HT-29 (cell line): ENCODE results near the gene TAS2R30. TPM values are rescaled to one million over a fixed set of nuclear protein-coding genes. Genes with fewer than 3 reads are reported as not detected.
"Not testable (repeated sequence)": the region's sequence is repeated elsewhere in the genome, so short reads cannot be mapped to it uniquely, and the experiment has no call there.

Experiments
- DNase-seq: peaks from one replicate; pipeline ENCODE4 v3.0.0-alpha.2; 2015; ENCODE audit warnings: low spot score
- small RNA-seq: library from RNA; depleted of rRNA; stranded (forward); fragments of <200 nt; gene quantifications from one replicate; pipeline ENCODE3, GENCODE V24; 2014
- total RNA-seq: library from RNA; depleted of rRNA; stranded (reverse); fragments of >200 nt; shearing (Covaris generic); gene quantifications from 2 replicates; pipeline ENCODE4 v1.2.3, GENCODE V29; 2014; rRNA removed

Gene TAS2R30
- total RNA-seq, 1 experiment from 2014 or later, result 0.79 TPM

GRCh38 chr12:11130382-11130781, 4.1 kb downstream of the TAS2R30 start:
- DNase-seq, result no peak

GRCh38 chr12:11114130-11114529, 20.3 kb downstream of the TAS2R30 start:
- DNase-seq, result not testable (repeated sequence)

- not testable (repeated sequence) for DNase-seq
These were observed 23.2 kb downstream of the TAS2R30 start for GRCh38 chr12:11111213-11111612.

- no peak for DNase-seq
These were observed 25.6 kb downstream of the TAS2R30 start for GRCh38 chr12:11108862-11109261.

GRCh38 chr12:11107719-11108118, 26.7 kb downstream of the TAS2R30 start:
- no peak for DNase-seq

- DNase-seq, result no peak
These were observed 28.2 kb downstream of the TAS2R30 start for GRCh38 chr12:11106288-11106687.

GRCh38 chr12:11105546-11105945, 28.9 kb downstream of the TAS2R30 start:
- DNase-seq, result no peak

GRCh38 chr12:11094910-11095309, 39.5 kb downstream of the TAS2R30 start:
- not testable (repeated sequence) for DNase-seq

- no peak for DNase-seq
These were observed 42.3 kb downstream of the TAS2R30 start, which contains the start of gene TAS2R43 for GRCh38 chr12:11092128-11092527. Gene TAS2R43 (minus strand): TSS chr12:11092313. CDS start chr12:11092229, 84 bp downstream.

- no peak for DNase-seq
These were observed 45.2 kb downstream of the TAS2R30 start for GRCh38 chr12:11089246-11089645.

GRCh38 chr12:11085419-11085818, 49.0 kb downstream of the TAS2R30 start:
- no peak for DNase-seq

Small RNA genes within 50 kb of the gene (small RNA-seq; reads per million reads assigned to genes)
- not detected for gene AC018630.1

Other genes starting within 250 kb of the TAS2R30 start
- gene TAS2R13, start 225.1 kb downstream of the TAS2R30 start, total RNA-seq, result 0.16 and 0.46 TPM in 2 replicates
- gene PRH2, start 205.4 kb downstream of the TAS2R30 start, total RNA-seq, result not detected in 2 replicates
- 1.4 and 1.8 TPM in 2 replicates for gene TAS2R14, start 195.4 kb downstream of the TAS2R30 start, total RNA-seq
- gene TAS2R50, start 147.7 kb downstream of the TAS2R30 start, total RNA-seq, result 0.26 and 0.99 TPM in 2 replicates
- gene TAS2R20, start 136.3 kb downstream of the TAS2R30 start, total RNA-seq, result 0.79 and 0.86 TPM in 2 replicates
- 1.6 and 3.3 TPM in 2 replicates for gene TAS2R19, start 112.0 kb downstream of the TAS2R30 start, total RNA-seq
- 1.3 and 2.3 TPM in 2 replicates for gene TAS2R31, start 103.2 kb downstream of the TAS2R30 start, total RNA-seq
- gene TAS2R46, start 72.3 kb downstream of the TAS2R30 start, total RNA-seq, result 0.31 and 0.76 TPM in 2 replicates
- 0.51 and 1.7 TPM in 2 replicates for gene TAS2R43, start 42.3 kb downstream of the TAS2R30 start, total RNA-seq
- gene SMIM10L1, start 36.5 kb upstream of the TAS2R30 start, total RNA-seq, result 6.1 and 6.7 TPM in 2 replicates
- gene TAS2R42, start 52.3 kb upstream of the TAS2R30 start, total RNA-seq, result not detected in 2 replicates
- not detected in 2 replicates for gene PRB3, start 135.1 kb upstream of the TAS2R30 start, total RNA-seq
- not detected in 2 replicates for gene PRB4, start 175.8 kb upstream of the TAS2R30 start, total RNA-seq